Memory B cell (primary cell): Measurements from ENCODE around the gene C11orf21.
A peak's percentile ranks its signal among the peaks of the same experiment; 100 is the strongest.

Experiments
- ATAC-seq: fragments of 150-1000 bp; cut with Tn5 transposase; 2 replicates; pipeline ENCODE4 v1.10.0; 2021; ENCODE audit warnings: low read depth, mild to moderate bottlenecking, moderate library complexity
- DNase-seq, 2 donors: peaks; one replicate each; pipeline ENCODE4 v3.0.0; 2022; ENCODE audit warnings: low spot score in 2 of 2
- H3K27ac Mint-ChIP-seq: one replicate; pipeline ENCODE4 v1.8.0; 2022; ENCODE audit warnings: mild to moderate bottlenecking, moderate library complexity, mixed read lengths
- H3K27me3 Mint-ChIP-seq: one replicate; pipeline ENCODE4 v1.8.0; 2022; ENCODE audit warnings: mixed read lengths
- H3K36me3 Mint-ChIP-seq: one replicate; pipeline ENCODE4 v1.8.0; 2022; ENCODE audit warnings: mild to moderate bottlenecking, mixed read lengths
- H3K4me1 Mint-ChIP-seq: one replicate; pipeline ENCODE4 v1.8.0; 2022; ENCODE audit warnings: mixed read lengths
- H3K4me3 Mint-ChIP-seq: one replicate; pipeline ENCODE4 v1.8.0; 2022; ENCODE audit warnings: mild to moderate bottlenecking, moderate library complexity, mixed read lengths
- H3K9me3 Mint-ChIP-seq: one replicate; pipeline ENCODE4 v1.8.0; 2022; ENCODE audit warnings: mixed read lengths

Gene C11orf21

DNA sequence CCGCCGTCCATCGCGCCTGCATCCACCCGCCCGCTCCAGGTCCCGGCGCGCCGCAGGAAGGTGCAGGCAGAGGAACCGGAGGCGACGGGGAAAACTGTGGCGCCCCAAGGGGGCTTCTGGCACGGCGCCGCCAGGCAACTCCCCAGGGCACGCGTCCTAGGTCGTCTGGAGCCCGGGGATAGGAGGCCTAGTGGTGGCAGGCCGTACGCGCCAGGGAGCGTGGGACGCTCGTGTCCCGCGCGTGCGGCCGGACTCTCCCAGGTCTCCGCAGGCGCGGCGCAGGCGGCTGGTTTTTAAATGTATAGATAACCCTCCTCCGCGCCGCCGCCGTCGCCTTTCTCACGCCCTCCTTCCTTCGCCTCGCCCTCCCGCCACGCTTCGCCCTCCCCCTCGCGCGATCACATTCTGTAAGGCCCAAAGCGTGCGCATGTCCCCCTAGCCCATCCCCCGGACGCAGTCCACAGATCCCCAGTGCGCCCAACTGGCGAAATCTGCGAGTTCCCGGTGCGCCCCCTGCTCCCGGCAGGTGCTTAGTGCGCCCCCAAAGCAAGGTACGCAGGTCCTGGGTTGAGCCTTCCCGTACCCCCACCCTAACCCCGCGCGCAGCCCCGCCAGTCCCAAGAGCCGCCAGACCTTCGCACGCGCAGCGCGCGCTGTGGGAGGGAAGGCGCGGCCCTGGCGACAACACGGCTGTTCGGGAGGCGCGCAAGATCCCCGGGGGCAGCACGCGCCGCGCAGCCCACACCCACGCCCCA is 31.2 kb downstream of the C11orf21 start, which contains the start of gene ASCL2:
Gene ASCL2 (minus strand): TSS at position 267 of the 755 bp plus-strand sequence. CDS start 256 bp downstream, at position 11.
- ATAC-seq (no peak), DNase-seq (no peak)
- Mint-ChIP-seq H3K4me3 (peak within 1 kb of the TSS; percentile 73), H3K9me3 (no peaks in the 10 kb centered on the region), H3K4me1 (peaks cover 20% of the 10 kb centered on the region), H3K36me3 (no peaks in the 10 kb centered on the region), H3K27ac (no peak within 1 kb of the TSS), H3K27me3 (peaks cover 16% of the 10 kb centered on the region)

- no peak overlapping the region for H3K27ac Mint-ChIP-seq
- ATAC-seq = peak; percentile 43
- DNase-seq = peak in 1 of 2 donors; percentile 39
- no peaks in the 10 kb centered on the region for H3K9me3 Mint-ChIP-seq
- H3K36me3 Mint-ChIP-seq = no peaks in the 10 kb centered on the region
- H3K4me3 Mint-ChIP-seq = peak overlapping the region; percentile 73
- peaks cover 11% of the 10 kb centered on the region for H3K27me3 Mint-ChIP-seq
- H3K4me1 Mint-ChIP-seq = peaks cover 23% of the 10 kb centered on the region
These were observed 32.0 kb downstream of the C11orf21 start for GRCh38 chr11:2269601-2270321.

- Mint-ChIP-seq H3K4me3 (peak overlapping the region; percentile 73), H3K36me3 (no peaks in the 10 kb centered on the region), H3K27me3 (peaks cover 11% of the 10 kb centered on the region), H3K27ac (no peak overlapping the region), H3K9me3 (no peaks in the 10 kb centered on the region), H3K4me1 (peaks cover 23% of the 10 kb centered on the region)
- DNase-seq (no peak), ATAC-seq (peak; percentile 34)
These were observed 32.8 kb downstream of the C11orf21 start for GRCh38 chr11:2268729-2269600.

DNA sequence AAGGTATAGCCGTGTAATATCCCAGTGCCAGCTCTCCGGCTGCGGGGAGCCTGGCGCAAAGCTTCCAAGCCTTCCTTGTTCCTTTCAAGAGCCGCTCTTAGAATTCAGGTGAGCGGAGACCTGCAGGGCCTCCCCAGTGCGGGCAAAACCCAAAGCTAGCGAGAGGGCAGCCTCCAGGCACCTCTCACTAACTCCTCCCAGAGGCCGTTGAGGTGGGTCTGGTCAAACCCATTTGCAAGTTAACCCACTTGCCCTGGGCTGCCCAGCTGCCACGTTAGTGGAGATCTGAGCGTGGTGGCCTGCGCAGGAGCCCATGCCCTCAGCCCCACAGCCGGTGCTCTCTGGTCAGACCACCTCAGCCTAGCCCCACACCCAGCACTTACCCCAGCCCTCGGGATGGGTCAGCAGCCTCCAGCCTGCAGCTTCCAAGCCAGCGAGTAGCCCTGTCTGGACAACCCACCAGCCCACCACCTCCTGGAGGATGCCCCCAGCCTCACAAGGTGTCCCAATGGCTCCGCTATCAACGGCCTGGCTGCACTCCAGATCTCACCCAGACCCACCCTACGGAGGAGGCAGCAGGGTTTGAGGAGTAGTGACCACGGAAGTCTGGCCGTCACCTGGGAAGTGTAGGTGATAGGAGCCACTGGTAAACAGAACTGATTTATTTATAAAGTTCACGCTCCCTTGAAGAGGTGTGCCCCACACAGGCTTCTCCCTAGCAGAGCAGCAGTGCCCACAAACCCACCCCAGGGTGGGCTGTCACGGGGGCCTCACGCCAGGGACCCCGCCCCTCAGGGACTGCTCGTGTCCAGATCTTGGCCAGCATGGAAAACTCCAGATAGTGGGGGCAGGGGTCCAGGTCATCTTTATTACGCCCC is 33.6 kb downstream of the C11orf21 start:
- ATAC-seq = no peak
- Mint-ChIP-seq H3K27ac (no peak overlapping the region), H3K4me3 (peak overlapping the region; percentile 68)

DNA sequence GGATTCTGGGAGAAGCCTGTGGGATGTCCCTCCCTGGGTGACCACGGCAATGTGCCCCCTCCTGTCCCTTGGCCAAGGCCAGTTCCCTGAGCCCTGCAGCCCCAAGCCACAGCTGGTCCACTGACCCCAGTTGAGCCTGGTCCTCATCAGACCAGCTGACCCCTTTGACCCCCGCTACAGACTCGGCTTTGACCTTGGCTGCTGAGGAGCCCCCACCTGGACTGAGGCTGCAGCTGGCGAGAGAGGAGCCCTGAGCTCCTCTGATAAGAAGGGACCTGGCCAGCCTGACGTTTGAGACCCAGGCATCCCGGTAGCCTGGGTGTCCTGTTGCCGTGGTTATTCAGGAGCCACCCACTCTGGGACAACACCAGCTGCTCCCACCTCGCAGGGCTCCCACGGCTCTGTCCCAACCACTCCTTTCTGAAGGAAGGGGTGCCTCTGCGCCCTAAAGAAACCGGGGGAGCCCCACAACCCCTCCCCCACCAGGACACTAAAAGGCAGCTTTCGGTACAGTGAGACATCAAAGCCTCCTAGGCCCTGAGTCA is 34.3 kb downstream of the C11orf21 start:
- no peaks in the 10 kb centered on the region for H3K9me3 Mint-ChIP-seq
- ATAC-seq (no peak), DNase-seq (no peak)
- no peak overlapping the region for H3K27ac Mint-ChIP-seq
- no peaks in the 10 kb centered on the region for H3K36me3 Mint-ChIP-seq
- H3K4me3 Mint-ChIP-seq = no peak overlapping the region
- H3K4me1 Mint-ChIP-seq = peaks cover 23% of the 10 kb centered on the region
- peaks cover 5% of the 10 kb centered on the region for H3K27me3 Mint-ChIP-seq

More for the DNA sequence above, 33.6 kb downstream of the C11orf21 start:
- H3K36me3 Mint-ChIP-seq = no peaks in the 10 kb centered on the region
- no peaks in the 10 kb centered on the region for H3K9me3 Mint-ChIP-seq
- DNase-seq = no peak
- H3K4me1 Mint-ChIP-seq = peaks cover 23% of the 10 kb centered on the region
- peaks cover 9% of the 10 kb centered on the region for H3K27me3 Mint-ChIP-seq

DNA sequence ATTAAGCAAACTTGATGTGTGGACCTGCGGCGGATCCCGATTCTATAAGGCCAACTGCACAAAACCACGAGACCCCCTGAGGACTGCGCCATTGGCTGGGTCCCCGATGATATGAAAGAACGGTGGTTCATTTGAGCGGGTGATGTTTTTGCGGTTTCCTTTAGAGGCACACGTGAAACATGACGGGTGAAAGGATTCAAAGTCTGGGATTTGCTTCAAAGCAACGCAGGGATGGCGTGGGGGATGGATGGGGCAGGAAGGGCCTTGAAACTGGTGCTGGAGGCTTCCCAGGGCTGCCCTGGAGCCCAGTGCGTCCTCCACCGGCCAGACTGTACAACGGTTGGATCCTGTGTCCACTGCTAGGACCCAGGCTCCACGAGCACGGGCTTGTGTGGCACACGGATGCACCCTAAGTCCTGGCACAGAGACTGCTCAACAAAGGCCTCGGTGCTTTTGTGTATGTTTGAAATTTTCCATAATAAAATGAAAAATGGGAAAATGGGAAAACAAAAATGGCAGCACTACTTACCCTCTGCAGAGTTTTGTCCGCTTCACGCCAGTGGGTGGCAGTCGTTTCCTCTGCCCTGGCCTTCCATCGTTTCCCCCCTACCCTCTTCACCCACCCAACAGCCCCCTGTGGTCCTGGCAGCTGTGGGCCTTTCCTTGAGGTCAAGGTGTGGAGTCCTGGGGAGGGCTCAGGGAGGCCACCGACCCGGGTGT is 35.0 kb downstream of the C11orf21 start:
- Mint-ChIP-seq H3K27me3 (peaks cover 5% of the 10 kb centered on the region), H3K4me3 (no peak overlapping the region), H3K27ac (peak overlapping the region; percentile 51), H3K4me1 (peaks cover 23% of the 10 kb centered on the region), H3K9me3 (no peaks in the 10 kb centered on the region), H3K36me3 (no peaks in the 10 kb centered on the region)
- DNase-seq (no peak), ATAC-seq (no peak)

DNA sequence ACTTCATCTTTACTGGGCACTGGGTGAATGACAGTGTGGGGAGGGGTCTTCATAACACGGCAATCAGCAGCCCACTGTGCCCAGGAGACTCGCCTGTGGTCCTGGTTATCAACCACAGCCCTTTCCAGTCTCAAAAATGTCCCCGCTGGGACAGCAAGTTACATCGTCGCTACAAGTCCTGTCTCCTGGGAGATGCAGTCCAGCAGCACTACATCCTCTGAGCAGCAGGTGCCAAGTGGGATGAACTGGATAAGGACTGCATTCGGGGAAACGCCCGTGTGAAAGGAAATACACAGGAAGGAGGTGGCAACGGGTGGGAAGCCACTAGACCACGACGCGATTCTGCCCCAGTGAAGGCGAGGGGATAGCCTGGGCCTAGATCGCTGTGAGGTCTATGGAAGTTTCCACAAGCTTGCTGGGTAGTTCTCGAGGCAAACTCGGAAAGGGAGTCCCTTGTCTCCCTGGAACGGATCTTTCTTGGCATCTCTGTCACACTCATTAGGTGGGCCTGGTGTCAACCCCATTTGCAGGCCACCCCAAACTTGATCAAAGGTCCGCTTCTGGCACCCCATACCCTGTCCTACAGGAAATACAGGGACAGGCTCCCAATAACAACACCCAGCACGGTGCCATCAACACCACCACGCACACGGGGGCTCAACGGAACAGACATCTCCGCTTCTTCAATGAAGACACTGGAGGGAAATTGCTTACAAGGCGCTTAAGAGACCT is 35.7 kb downstream of the C11orf21 start:
- Mint-ChIP-seq H3K9me3 (no peaks in the 10 kb centered on the region), H3K27ac (peak overlapping the region; percentile 51), H3K4me1 (peaks cover 23% of the 10 kb centered on the region), H3K4me3 (peak overlapping the region; percentile 64), H3K36me3 (no peaks in the 10 kb centered on the region), H3K27me3 (peaks cover 2% of the 10 kb centered on the region)
- ATAC-seq (no peak), DNase-seq (no peak)

- Mint-ChIP-seq H3K9me3 (no peaks in the 10 kb centered on the region), H3K36me3 (no peaks in the 10 kb centered on the region), H3K27ac (peak overlapping the region; percentile 51), H3K4me1 (peaks cover 21% of the 10 kb centered on the region), H3K4me3 (peak overlapping the region; percentile 64), H3K27me3 (no peaks in the 10 kb centered on the region)
- DNase-seq (peak in 1 of 2 donors; percentile 53), ATAC-seq (peak; percentile 81)
These were observed 36.3 kb downstream of the C11orf21 start for GRCh38 chr11:2265396-2265795.

GRCh38 chr11:2264366-2265053 is 37.2 kb downstream of the C11orf21 start:
- Mint-ChIP-seq H3K27me3 (no peaks in the 10 kb centered on the region), H3K9me3 (no peaks in the 10 kb centered on the region), H3K4me1 (peaks cover 21% of the 10 kb centered on the region), H3K27ac (no peak overlapping the region), H3K36me3 (no peaks in the 10 kb centered on the region), H3K4me3 (no peak overlapping the region)
- DNase-seq (no peak), ATAC-seq (no peak)

GRCh38 chr11:2263724-2264360 is 37.9 kb downstream of the C11orf21 start:
- Mint-ChIP-seq H3K27ac (no peak overlapping the region), H3K4me1 (peaks cover 21% of the 10 kb centered on the region), H3K9me3 (no peaks in the 10 kb centered on the region), H3K27me3 (no peaks in the 10 kb centered on the region), H3K4me3 (no peak overlapping the region), H3K36me3 (no peaks in the 10 kb centered on the region)
- DNase-seq (no peak), ATAC-seq (no peak)

GRCh38 chr11:2263071-2263565 is 38.6 kb downstream of the C11orf21 start:
- Mint-ChIP-seq H3K4me1 (peaks cover 19% of the 10 kb centered on the region), H3K4me3 (no peak overlapping the region), H3K27me3 (peaks cover 2% of the 10 kb centered on the region), H3K27ac (no peak overlapping the region), H3K36me3 (no peaks in the 10 kb centered on the region), H3K9me3 (no peaks in the 10 kb centered on the region)
- no peak for DNase-seq
- ATAC-seq = no peak
